Right cardiac atrium (tissue), 5 donors: ENCODE measurements around the gene C10orf95. TPM values are rescaled to one million over a fixed set of nuclear protein-coding genes. Genes with fewer than 3 reads are reported as not detected.

Experiments
- ATAC-seq, 2 donors: fragments of 200-7000 bp; cut with Tn5 transposase; one replicate each; pipeline versions ENCODE4 v1.8.0 to v1.9.1; 2020; ENCODE audit warnings: moderate library complexity in 2 of 2, mild to moderate bottlenecking in 1 of 2
- DNase-seq, 3 donors: peaks; one replicate each; pipeline ENCODE4 v3.0.0-alpha.2; 2020
- H3K27ac ChIP-seq: one replicate; pipeline ENCODE4 v1.5.1; 2013; ENCODE audit warnings: mild to moderate bottlenecking, low read length, control low read depth, moderate library complexity
- H3K27me3 ChIP-seq: one replicate; pipeline ENCODE4 v1.6.1; 2013; ENCODE audit not compliant: control insufficient read depth, insufficient read depth
- H3K4me1 ChIP-seq: one replicate; pipeline ENCODE4 v1.6.1; 2013; ENCODE audit warnings: low read length; ENCODE audit not compliant: control insufficient read depth, insufficient read depth
- H3K4me3 ChIP-seq: one replicate; pipeline ENCODE4 v1.5.1; 2013; ENCODE audit warnings: low read length, control low read depth
- H3K9me3 ChIP-seq: one replicate; pipeline ENCODE4 v1.6.1; 2013; ENCODE audit warnings: low read length; ENCODE audit not compliant: control insufficient read depth
- WGBS: extraction: QIAGEN DNeasy Blood & Tissue Kit; methylation state at CpG from one replicate; pipeline ENCODE4 v1.1.7; 2013; 5-methylcytosine and 5-hydroxymethylcytosine counted together
- intact Hi-C, 4 donors: fragments of 100-400 bp; cut with DNase I; formaldehyde crosslinking; loops; one replicate each; pipeline versions ENCODE4 v1.11.0 to v1.14.0; 2022 to 2023
- polyA plus RNA-seq: library from polyadenylated mRNA; stranded (reverse); fragments of 200-250 nt; gene quantifications from one replicate; pipeline ENCODE4 v1.2.3, GENCODE V29; 2013
- total RNA-seq, 4 donors: library from RNA; stranded (reverse); fragmentation: NEBNext Ultra II Directional; extraction: Animal tissue kit (Norgen Biotek cat#: 25700); gene quantifications; one replicate each; pipeline ENCODE4 v1.2.1, GENCODE V29; 2021
- donor health status: healthy with polysubstance abuse.
- donor health status: DM: no; HTN: yes; CAD: no.
- donor health status: DM: no; HTN: no; CAD: no.
- donor health status: DM: no; HTN: yes; CAD: no; lungs with severe emphysema.
- donor health status: DM: yes; HTN: yes; CAD: no.

The C10orf95 gene
- total and polyA plus RNA-seq, 5 donors, result 0.09 TPM; not detected in 4

DNA sequence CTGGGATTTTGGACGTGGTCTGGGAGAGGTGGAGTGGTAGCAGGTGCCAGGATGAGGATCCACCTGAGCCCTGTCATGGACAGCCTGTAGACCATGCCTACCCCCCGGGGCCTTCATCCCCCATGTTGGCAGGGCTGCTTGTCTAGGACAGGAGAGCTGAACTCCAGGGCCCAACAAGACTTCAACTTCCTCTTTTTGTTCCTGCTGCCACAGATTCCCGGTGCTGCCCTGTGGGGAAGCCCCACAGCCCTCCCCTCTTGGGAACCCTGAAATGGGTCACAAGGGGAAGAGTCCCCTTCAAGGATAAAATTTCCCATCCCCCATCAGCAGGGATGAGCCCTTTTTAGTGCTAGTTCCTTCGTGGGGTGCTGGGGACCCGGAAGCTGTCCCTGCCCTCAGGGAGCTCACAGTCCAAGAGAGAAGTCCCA, 17.7 kb downstream of the C10orf95 start:
- Histone ChIP-seq H3K27ac (no peak overlapping the region), H3K4me1 (peaks cover 2% of the 10 kb centered on the region), H3K27me3 (no peaks in the 10 kb centered on the region), H3K9me3 (no peaks in the 10 kb centered on the region), H3K4me3 (no peak overlapping the region)
- intact Hi-C loops, result no loop called here
- WGBS, result 53% methylated on average over 5 of the region's 5 CpGs
- DNase-seq, result no peak
- ATAC-seq, result no peak

DNA sequence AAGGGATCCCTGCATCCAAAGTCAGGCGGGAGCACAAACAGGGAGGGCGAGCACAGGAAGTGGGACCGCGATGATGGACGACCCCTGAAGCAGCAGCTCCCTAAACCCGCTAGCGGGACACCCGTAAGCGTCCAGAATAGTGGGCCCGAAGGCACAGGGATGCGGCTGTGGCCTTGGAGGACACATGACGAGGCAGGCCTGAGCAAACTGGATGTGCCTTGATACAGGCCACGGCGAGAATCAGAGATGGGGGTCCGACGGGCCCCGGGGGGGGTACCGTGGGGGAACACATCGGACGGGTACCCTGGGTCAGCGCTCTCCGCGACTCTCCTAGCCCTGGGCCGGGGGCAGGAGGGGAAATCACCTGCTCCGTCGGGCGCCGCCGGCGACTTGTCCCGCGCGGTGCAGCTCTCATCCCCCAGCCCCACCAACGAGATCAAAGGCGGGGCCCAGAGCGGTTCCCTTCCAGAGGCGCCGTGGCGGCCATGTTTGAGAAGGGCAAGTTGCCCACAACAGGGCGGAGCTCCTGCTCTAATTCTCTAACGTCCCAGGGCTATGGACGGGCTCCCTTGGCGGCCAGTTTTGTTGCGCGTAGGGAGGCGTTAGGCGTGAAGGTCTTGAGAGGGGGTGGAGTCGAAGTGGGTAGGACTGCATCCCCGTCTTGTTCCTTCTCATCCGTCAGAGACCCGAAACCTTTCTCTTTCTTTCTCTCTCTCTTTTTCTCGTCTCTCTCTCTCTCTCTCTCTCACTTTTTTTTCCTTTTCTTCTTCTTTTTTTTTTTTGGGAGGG, 19.0 kb downstream of the C10orf95 start, which contains the start of gene CUEDC2:
Gene CUEDC2, minus strand, starts transcription at position 413 of the 789 bp plus-strand sequence. CDS start 7,386 bp downstream, outside the sequence.
- intact Hi-C loops, result no loop called here
- peaks cover 2% of the 10 kb centered on the region for H3K4me1 ChIP-seq
- ATAC-seq (peak; percentile 96 to 97), DNase-seq (peak; percentile 96 to 99 (median 98))
- no peaks in the 10 kb centered on the region for H3K9me3 ChIP-seq
- WGBS, result under 1% methylated on average over 52 of the region's 52 CpGs
- H3K27me3 ChIP-seq, result no peaks in the 10 kb centered on the region
- peak within 1 kb of the TSS; percentile 93 for H3K4me3 ChIP-seq
- H3K27ac ChIP-seq, result peak within 1 kb of the TSS; percentile 46

DNA sequence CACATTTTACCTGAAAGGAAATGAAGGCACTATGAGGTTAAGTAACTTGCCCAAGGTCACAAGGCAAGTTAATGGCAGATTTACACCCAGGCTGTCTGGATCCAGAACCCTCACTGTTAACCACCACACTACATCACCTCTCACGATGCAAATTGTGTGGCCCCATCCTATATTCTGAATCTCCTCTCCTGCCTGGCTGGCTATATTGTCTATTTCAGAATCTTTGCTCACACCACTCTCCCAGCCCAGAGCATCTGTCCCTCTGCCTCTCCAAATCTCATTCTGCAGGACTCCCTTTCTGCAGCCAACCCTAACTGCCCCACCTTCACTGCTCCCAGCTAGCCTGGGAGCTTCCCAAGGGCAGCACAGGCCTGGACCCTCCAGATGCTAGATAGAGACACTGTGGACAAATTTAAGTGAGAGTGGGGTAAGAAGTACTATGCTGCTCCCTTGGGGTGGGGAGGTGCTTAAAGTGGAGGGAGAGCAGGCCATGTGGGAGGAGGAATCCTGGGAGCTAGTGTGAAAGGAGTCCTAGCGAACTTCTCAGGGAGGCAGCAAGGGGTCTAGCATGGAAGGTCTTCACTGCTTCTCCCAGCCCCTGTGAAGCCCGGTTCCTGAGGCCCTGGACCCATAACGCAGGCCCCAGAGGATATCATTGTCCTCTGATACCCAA, 19.8 kb downstream of the C10orf95 start:
- peak overlapping the region; percentile 46 for H3K27ac ChIP-seq
- DNase-seq (no peak), ATAC-seq (peak; percentile 8 to 15)
- peaks cover 2% of the 10 kb centered on the region for H3K4me1 ChIP-seq
- H3K9me3 ChIP-seq, result no peaks in the 10 kb centered on the region
- intact Hi-C loops, result no loop called here
- H3K27me3 ChIP-seq, result no peaks in the 10 kb centered on the region
- H3K4me3 ChIP-seq, result peak overlapping the region; percentile 93
- 21% methylated on average over 4 of the region's 4 CpGs for WGBS

DNA sequence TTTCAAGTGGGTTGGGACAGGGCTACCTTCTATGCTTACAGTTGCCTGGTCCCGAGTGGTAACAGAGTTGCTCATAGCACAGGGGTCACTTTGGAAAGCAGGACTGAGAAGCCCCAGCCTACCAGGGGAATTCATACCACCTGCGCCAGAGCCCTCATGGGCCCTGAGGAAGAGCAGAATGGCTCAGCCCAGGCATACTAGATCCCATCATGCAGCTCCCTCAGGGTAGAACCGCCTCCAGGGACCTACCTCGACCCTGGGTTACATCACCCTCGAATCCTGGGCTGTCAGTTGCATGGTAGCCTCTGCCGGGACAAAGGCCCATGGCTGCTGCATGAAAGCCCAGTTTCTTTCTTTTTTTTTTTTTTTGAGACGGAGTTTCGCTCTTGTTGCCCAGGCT, 21.9 kb downstream of the C10orf95 start:
- ATAC-seq (no peak), DNase-seq (no peak)
- Histone ChIP-seq H3K4me3 (no peak overlapping the region), H3K27ac (no peak overlapping the region), H3K4me1 (no peaks in the 10 kb centered on the region), H3K27me3 (no peaks in the 10 kb centered on the region), H3K9me3 (no peaks in the 10 kb centered on the region)
- intact Hi-C loops, result no loop called here
- 86% methylated on average over 8 of the region's 8 CpGs for WGBS

DNA sequence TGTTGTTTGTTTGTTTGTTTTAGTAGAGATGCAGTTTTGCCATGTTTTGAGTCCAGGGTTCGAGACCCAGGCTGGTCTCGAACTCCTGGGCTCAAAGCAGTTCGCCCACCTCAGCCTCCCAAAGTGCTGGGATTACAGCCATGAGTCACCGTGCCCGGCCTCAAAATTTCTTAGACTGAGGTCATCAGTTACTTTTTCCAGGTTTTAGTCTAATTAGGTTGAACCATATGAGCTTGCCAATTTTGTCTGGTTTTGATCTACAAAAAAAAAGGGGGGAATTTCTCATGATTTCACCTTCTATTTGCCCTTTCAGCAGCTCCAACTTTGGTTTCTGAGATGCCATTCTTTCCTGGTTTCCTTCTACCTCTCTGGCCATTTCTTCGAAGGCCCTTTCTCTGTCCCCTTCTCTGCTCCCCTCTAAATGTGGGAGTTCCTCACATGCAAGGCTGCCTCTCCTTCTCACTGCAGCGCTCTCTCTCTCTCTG, 24.5 kb downstream of the C10orf95 start:
- intact Hi-C loops, result no loop called here
- no peak overlapping the region for H3K4me3 ChIP-seq
- WGBS, result 87% methylated on average over 7 of the region's 7 CpGs

DNA sequence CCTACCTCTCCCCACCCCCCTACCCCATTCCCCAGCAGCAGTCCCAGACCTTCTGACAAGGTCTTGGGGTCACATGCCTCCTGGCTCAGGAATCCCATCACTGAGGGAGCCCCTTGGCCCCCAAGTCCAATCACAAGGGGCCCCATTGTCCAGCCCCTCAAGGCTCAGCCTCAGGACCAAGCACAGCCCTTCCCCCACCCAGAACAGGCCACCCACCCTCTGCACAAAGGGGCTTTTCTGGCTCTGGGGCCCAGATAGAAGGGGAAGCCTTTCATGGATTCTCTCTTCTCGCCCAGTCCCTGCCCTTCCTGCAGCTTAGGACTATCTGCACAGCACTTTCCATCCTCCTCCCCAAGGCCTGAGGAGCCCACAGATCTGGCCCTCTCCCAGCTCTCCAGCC, 25.9 kb downstream of the C10orf95 start:
- ATAC-seq, result no peak
- Histone ChIP-seq H3K9me3 (no peaks in the 10 kb centered on the region), H3K4me1 (no peaks in the 10 kb centered on the region), H3K27ac (no peak overlapping the region), H3K4me3 (no peak overlapping the region), H3K27me3 (no peaks in the 10 kb centered on the region)
- 64% methylated on average over 1 of the region's 1 CpG for WGBS
- intact Hi-C loops, result no loop called here
- DNase-seq, result no peak

More for the DNA sequence above, 24.5 kb downstream of the C10orf95 start:
- Histone ChIP-seq H3K27me3 (no peaks in the 10 kb centered on the region), H3K9me3 (no peaks in the 10 kb centered on the region), H3K4me1 (no peaks in the 10 kb centered on the region), H3K27ac (no peak overlapping the region)
- no peak for DNase-seq
- ATAC-seq, result no peak

DNA sequence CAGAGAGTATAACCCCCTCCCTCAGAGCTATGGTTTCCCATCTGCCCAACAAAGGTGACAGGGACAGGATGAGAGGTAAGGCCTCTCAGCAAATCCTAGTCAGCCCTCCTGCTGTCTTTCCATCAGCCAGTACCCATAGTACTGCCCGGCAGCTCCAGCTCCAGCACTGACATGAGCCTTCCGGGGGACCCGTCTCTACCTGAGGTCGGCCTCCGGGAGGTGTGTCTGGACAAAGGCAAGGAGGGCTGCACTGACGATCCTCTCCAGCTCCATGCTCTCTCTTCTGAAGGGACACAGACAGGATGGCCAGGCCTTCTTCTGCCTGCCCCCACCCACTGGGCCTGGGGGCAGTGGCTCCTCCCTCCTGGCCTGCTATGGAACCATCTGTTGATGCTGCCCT, 26.4 kb downstream of the C10orf95 start:
- 84% methylated on average over 6 of the region's 6 CpGs for WGBS
- Histone ChIP-seq H3K9me3 (no peaks in the 10 kb centered on the region), H3K4me1 (peaks cover 3% of the 10 kb centered on the region), H3K4me3 (no peak overlapping the region), H3K27me3 (no peaks in the 10 kb centered on the region), H3K27ac (no peak overlapping the region)
- intact Hi-C loops, result no loop called here
- ATAC-seq (no peak), DNase-seq (no peak)

DNA sequence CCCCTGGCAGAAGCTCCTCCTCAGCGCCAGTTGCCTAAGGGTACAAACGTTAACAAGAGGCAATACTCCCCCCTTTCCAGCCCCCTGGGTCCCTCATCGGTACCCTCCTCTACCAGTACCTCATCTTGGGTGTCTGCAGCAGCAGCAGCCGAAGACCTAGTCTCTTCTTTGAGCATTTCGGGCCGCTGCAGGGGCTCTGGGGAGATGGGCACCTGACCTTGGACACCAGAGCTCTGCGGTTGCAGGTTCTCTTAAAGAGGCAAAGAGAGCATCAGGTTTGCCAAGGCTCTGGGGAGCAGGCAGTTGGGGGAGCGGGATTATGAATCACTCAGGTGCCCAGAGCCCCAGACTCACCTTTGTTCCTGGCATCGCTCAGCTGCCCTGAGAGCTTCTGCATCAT, 27.2 kb downstream of the C10orf95 start:
- intact Hi-C loops, result no loop called here
- no peak overlapping the region for H3K4me3 ChIP-seq
- H3K9me3 ChIP-seq, result no peaks in the 10 kb centered on the region
- 77% methylated on average over 9 of the region's 9 CpGs for WGBS
- H3K27me3 ChIP-seq, result no peaks in the 10 kb centered on the region
- no peak overlapping the region for H3K27ac ChIP-seq
- DNase-seq (no peak), ATAC-seq (no peak)
- peaks cover 3% of the 10 kb centered on the region for H3K4me1 ChIP-seq

DNA sequence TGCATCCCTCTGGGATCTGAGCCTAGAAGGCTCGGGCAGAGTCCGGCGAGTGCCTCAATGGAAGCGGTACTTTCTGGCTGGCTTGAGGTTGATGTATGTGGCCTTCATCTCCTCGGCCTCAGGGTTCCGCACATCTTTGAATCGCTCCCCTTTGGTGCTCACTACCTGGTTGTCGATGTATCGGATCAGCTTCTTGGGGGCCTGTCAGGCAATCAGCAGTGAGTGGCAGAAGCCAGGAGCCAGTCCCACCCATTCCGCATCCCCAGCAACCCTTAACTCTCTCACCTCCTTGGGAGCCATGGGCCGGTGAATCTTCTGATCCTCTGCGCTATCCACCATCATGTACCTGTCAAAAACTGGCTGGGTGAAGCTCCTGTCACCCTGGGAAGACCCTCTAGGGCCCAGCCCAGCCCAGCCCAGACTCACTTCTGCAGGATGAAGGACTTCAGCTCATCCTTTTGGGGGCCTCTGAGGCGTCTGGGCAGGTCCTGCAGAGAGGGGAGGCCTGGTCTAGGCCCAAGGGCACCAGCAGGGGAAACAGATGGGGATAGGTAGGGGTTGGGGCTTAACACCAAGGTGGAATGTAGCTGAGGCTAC, 27.9 kb downstream of the C10orf95 start:
- Histone ChIP-seq H3K4me3 (no peak overlapping the region), H3K27me3 (no peaks in the 10 kb centered on the region), H3K4me1 (peaks cover 3% of the 10 kb centered on the region), H3K27ac (no peak overlapping the region), H3K9me3 (no peaks in the 10 kb centered on the region)
- 90% methylated on average over 13 of the region's 13 CpGs for WGBS
- intact Hi-C loops, result no loop called here
- ATAC-seq (no peak), DNase-seq (no peak)

DNA sequence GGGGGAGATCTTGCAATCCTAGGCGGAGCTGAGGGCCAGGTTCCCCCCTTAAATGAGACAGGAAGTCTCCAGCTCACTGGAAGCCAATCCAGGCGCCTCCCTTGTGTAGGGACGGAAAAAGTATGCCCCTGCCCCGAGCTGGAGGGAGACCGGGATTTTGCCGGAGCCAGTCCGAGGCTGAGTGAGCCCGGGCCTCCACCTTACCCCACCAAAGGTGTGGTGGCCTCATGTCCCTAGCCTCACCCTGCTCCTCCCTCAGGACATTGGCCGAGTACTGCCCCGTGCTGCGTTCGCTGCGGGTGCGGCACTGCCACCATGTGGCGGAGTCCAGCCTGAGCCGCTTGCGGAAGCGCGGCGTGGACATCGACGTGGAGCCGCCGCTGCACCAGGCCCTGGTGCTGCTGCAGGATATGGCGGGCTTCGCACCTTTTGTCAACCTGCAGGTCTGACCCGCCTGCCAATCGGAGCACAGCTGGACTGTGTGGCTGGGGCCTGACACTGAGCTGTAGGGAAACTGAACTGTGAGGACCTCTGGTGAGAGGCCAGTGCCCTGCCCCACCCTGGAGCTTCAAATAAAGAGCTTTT, 28.7 kb downstream of the C10orf95 start:
- H3K4me1 ChIP-seq, result peaks cover 3% of the 10 kb centered on the region
- intact Hi-C loops, result no loop called here
- peak overlapping the region; percentile 58 for H3K4me3 ChIP-seq
- H3K27me3 ChIP-seq, result no peaks in the 10 kb centered on the region
- ATAC-seq (peak; percentile 62 to 65), DNase-seq (peak; percentile 82 to 92 (median 91))
- no peaks in the 10 kb centered on the region for H3K9me3 ChIP-seq
- H3K27ac ChIP-seq, result peak overlapping the region; percentile 40
- 7% methylated on average over 28 of the region's 28 CpGs for WGBS
